C1 segment of cervical spinal cord (tissue), 14 donors: ENCODE data around the gene ZBTB46.

Source experiments
- DNase-seq, 14 donors: peaks; one replicate each; lab custom pipeline; 2025; lab: John Stamatoyannopoulos, UW

ZBTB46 gene

DNA sequence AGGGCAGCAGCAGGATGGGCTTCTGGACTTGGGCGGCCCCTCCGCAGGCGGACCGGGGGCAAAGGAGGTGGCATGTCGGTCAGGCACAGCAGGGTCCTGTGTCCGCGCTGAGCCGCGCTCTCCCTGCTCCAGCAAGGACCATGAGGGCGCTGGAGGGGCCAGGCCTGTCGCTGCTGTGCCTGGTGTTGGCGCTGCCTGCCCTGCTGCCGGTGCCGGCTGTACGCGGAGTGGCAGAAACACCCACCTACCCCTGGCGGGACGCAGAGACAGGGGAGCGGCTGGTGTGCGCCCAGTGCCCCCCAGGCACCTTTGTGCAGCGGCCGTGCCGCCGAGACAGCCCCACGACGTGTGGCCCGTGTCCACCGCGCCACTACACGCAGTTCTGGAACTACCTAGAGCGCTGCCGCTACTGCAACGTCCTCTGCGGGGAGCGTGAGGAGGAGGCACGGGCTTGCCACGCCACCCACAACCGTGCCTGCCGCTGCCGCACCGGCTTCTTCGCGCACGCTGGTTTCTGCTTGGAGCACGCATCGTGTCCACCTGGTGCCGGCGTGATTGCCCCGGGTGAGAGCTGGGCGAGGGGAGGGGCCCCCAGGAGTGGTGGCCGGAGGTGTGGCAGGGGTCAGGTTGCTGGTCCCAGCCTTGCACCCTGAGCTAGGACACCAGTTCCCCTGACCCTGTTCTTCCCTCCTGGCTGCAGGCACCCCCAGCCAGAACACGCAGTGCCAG lies 134.3 kb downstream of the ZBTB46 start, which contains the start of gene TNFRSF6B:
TSS of gene TNFRSF6B (plus strand) at position 25 of the 729 bp plus-strand sequence. CDS start at position 141, 116 bp downstream.
- no peak for DNase-seq

DNA sequence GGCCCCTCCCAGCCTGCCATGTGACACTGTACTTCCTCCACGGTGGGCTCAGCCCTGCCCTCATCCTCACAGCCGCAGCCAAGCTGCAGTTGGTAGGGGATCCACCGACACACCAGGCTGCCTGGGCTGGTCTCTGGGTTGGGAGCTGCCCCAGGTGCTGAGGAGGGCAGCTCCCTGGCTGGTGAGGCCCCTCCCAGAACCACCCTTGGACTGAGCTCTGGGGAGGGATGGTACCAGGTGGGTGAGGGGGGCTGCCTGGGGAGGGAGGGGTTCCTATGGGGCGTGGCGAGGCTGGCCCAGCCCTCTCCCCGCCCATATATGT lies 134.8 kb downstream of the ZBTB46 start:
- no peak for DNase-seq

DNA sequence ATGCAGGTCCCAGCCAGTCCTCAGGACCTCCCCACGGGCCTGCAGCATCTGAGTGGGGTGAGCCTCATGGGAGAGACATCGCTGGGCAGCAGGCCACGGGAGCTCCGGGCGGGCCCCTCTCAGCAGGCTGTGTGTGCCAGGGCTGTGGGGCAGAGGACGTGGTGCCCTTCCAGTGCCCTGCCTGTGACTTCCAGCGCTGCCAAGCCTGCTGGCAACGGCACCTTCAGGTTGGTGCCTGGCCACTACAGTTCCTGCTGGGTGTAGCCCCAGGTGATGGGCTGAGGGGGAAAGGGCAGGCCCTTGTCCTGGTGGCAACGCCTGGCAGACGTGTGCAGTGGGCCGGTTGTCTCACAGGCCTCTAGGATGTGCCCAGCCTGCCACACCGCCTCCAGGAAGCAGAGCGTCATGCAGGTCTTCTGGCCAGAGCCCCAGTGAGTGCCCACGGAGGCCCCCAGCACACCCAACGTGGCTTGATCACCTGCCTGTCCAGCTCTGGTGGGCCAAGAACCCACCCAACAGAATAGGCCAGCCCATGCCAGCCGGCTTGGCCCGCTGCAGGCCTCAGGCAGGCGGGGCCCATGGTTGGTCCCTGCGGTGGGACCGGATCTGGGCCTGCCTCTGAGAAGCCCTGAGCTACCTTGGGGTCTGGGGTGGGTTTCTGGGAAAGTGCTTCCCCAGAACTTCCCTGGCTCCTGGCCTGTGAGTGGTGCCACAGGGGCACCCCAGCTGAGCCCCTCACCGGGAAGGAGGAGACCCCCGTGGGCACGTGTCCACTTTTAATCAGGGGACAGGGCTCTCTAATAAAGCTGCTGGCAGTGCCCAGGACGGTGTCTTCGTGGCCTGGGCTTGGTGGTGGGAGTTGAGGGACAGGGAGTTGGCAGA lies 135.4 kb downstream of the ZBTB46 start:
- no peak for DNase-seq

DNA sequence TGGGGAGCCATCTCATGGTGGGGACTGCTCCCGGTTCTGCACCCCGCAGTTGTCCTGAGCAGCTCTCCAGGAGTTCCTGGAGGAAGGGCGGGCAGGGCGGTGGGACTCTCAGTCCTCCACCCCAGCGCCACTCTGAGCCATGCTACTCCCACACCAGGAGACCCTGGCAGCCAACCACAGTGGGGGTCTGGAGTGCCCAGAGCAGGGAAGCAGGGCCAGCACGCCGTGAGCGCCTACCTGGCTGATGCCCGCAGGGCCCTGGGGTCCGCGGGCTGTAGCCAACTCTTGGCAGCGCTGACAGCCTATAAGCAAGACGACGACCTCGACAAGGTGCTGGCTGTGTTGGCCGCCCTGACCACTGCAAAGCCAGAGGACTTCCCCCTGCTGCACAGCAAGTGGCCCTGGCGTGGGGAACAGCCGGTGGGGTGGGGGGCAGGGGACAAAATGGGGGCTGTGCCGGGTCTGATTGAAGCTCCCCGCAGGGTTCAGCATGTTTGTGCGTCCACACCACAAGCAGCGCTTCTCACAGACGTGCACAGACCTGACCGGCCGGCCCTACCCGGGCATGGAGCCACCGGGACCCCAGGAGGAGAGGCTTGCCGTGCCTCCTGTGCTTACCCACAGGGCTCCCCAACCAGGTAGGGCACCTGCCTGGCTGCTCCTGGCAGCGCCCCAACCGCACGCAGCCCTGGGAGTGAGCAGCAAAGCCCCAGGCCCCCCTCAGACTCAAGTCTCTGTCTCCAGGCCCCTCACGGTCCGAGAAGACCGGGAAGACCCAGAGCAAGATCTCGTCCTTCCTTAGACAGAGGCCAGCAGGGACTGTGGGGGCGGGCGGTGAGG lies 136.3 kb downstream of the ZBTB46 start:
- DNase-seq: no peak

DNA sequence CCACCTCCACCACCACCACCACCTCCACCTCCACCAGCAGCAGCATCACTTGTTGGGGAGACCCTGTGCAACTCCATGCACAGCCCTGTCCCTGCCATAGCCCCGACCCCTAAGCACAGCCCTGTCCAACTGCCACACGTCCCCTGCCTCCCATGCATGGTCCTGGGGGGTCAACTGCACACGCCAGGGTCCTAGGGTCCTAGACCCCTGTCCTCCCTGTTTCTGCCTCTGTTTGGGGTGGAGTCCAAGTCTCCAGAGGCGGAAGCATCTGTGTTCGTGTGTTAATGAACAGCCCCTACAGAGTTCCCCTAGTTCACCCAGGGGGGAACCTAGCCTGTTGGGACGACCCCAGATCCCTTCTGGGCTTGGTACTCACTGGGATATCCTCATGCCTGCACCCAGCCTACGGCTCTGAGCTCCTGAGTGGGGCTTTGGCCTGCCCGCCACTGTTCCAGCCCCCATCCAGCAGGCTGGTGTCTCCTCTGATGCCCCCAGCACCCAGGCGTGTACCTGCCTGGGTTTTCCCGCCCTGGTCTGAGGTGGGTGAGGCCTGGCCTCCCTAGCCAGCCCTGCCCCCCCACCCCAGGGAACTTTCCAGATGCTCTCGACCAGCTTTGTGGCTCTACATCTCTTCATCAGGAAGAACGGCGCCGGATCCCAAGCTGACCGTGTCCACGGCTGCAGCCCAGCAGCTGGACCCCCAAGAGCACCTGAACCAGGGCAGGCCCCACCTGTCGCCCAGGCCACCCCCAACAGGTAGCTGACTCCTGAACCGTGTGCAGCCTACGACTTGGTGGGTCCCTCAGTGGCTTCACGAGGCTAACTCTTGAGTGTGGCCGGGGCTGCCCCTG lies 137.1 kb downstream of the ZBTB46 start:
- no peak for DNase-seq
